Trophoblast cell (in vitro differentiated cells and primary cell): ENCODE data around the gene AKAP6.
A peak's percentile ranks its signal among the peaks of the same experiment; 100 is the strongest.

Source experiments
- DNase-seq, 2 donors: peaks; one replicate each; pipeline ENCODE4 v3.0.0-alpha.2; 2016
- H2AFZ ChIP-seq: 2 replicates; pipeline ENCODE4 v1.6.1; 2013; ENCODE audit warnings: low read length, moderate library complexity, mild to moderate bottlenecking; ENCODE audit not compliant: insufficient read depth, poor library complexity
- H2AK5ac ChIP-seq: 2 replicates; pipeline ENCODE4 v1.6.1; 2013; ENCODE audit warnings: mild to moderate bottlenecking, low read length
- H2BK120ac ChIP-seq: 2 replicates; pipeline ENCODE4 v1.6.1; 2013; ENCODE audit warnings: low read length, mild to moderate bottlenecking, moderate library complexity; ENCODE audit not compliant: insufficient read depth, poor library complexity
- H2BK12ac ChIP-seq: 2 replicates; pipeline ENCODE4 v1.6.1; 2013; ENCODE audit warnings: mild to moderate bottlenecking, low read length, moderate library complexity
- H2BK5ac ChIP-seq: 2 replicates; pipeline ENCODE4 v1.6.1; 2013; ENCODE audit warnings: low read length, low read depth, moderate library complexity, mild to moderate bottlenecking; ENCODE audit not compliant: poor library complexity
- H3K14ac ChIP-seq: 2 replicates; pipeline ENCODE4 v1.6.1; 2013; ENCODE audit warnings: mild to moderate bottlenecking, low read length
- H3K18ac ChIP-seq: 2 replicates; pipeline ENCODE4 v1.6.1; 2013; ENCODE audit warnings: mild to moderate bottlenecking, low read length
- H3K23ac ChIP-seq: 2 replicates; pipeline ENCODE4 v1.6.1; 2013; ENCODE audit warnings: low read length
- H3K27ac ChIP-seq: 2 replicates; pipeline ENCODE4 v1.5.1; 2013; ENCODE audit warnings: low read depth, mild to moderate bottlenecking, inconsistent platforms, low read length, moderate library complexity
- H3K27me3 ChIP-seq: 2 replicates; pipeline ENCODE4 v1.6.1; 2013; ENCODE audit warnings: inconsistent platforms, mild to moderate bottlenecking, low read length, moderate library complexity; ENCODE audit not compliant: insufficient read depth
- H3K36me3 ChIP-seq, 2 experiments: 1 replicate in 1 of 2; 2 replicates in 1 of 2; pipeline ENCODE4 v1.6.1; 2013; ENCODE audit warnings: low read length in 2 of 2, mild to moderate bottlenecking in 2 of 2, moderate library complexity in 1 of 2; ENCODE audit not compliant: insufficient read depth in 2 of 2, control insufficient read depth in 1 of 2
- H3K4ac ChIP-seq: 2 replicates; pipeline ENCODE4 v1.6.1; 2013; ENCODE audit warnings: low read depth, mild to moderate bottlenecking, low read length, moderate library complexity
- H3K4me1 ChIP-seq, 2 experiments: 1 replicate in 1 of 2; 2 replicates in 1 of 2; pipeline ENCODE4 v1.6.1; 2013; ENCODE audit warnings: low read length in 2 of 2, mild to moderate bottlenecking in 2 of 2, moderate library complexity in 1 of 2; ENCODE audit not compliant: insufficient read depth in 2 of 2, control insufficient read depth in 1 of 2
- H3K4me2 ChIP-seq: 2 replicates; pipeline ENCODE4 v1.6.1; 2013; ENCODE audit warnings: inconsistent platforms, mild to moderate bottlenecking, low read length, moderate library complexity
- H3K4me3 ChIP-seq: 2 replicates; pipeline ENCODE4 v1.5.1; 2013; ENCODE audit warnings: mild to moderate bottlenecking, low read depth, low read length, inconsistent platforms
- H3K79me1 ChIP-seq: one replicate; pipeline ENCODE4 v1.6.1; 2013; ENCODE audit warnings: low read length
- H3K79me2 ChIP-seq: 2 replicates; pipeline ENCODE4 v1.6.1; 2013; ENCODE audit warnings: low read length, mild to moderate bottlenecking; ENCODE audit not compliant: control insufficient read depth, insufficient read depth, poor library complexity
- H3K9ac ChIP-seq: 2 replicates; pipeline ENCODE4 v1.6.1; 2013; ENCODE audit warnings: mild to moderate bottlenecking, low read length
- H3K9me3 ChIP-seq: 2 replicates; pipeline ENCODE4 v1.6.1; 2013; ENCODE audit warnings: low read depth, mild to moderate bottlenecking, control low read depth, inconsistent platforms, low read length; ENCODE audit not compliant: insufficient read depth
- H4K12ac ChIP-seq: 2 replicates; pipeline ENCODE4 v1.6.1; 2013; ENCODE audit warnings: low read depth, mild to moderate bottlenecking, low read length, moderate library complexity
- H4K8ac ChIP-seq: 2 replicates; pipeline ENCODE4 v1.6.1; 2013; ENCODE audit warnings: low read depth, mild to moderate bottlenecking, low read length, moderate library complexity
- H4K91ac ChIP-seq: one replicate; pipeline ENCODE4 v1.6.1; 2013; ENCODE audit warnings: low read depth, mild to moderate bottlenecking, low read length, moderate library complexity
- WGBS: extraction: QIAGEN DNeasy Blood & Tissue Kit; methylation state at CpG from one replicate; pipeline ENCODE4 v1.1.7; 2013; ENCODE audit warnings: missing lambda C conversion rate; ENCODE audit not compliant: insufficient read length, insufficient coverage; ENCODE audit errors: extremely low coverage; 5-methylcytosine and 5-hydroxymethylcytosine counted together

Gene AKAP6

GRCh38 chr14:32474478-32475195 is 145.5 kb downstream of the AKAP6 start:
- H4K8ac ChIP-seq: no peak overlapping the region
- no CpG with 5 or more reads among the region's 5 CpGs for WGBS
- no peaks in the 10 kb centered on the region for H3K79me2 ChIP-seq
- H3K9me3 ChIP-seq: no peaks in the 10 kb centered on the region
- H3K4me3 ChIP-seq: no peak overlapping the region
- H3K9ac ChIP-seq: no peak overlapping the region
- H3K27ac ChIP-seq: peak overlapping the region; percentile 55
- no peak overlapping the region for H2AK5ac ChIP-seq
- no peak overlapping the region for H4K12ac ChIP-seq
- no peak overlapping the region for H3K23ac ChIP-seq
- peaks cover 9 to 18% of the 10 kb centered on the region in 2 experiments for H3K4me1 ChIP-seq
- no peak overlapping the region for H2BK120ac ChIP-seq
- H2BK12ac ChIP-seq: no peak overlapping the region
- H3K18ac ChIP-seq: no peak overlapping the region
- no peak overlapping the region for H4K91ac ChIP-seq
- no peaks in the 10 kb centered on the region for H3K36me3 ChIP-seq
- H2BK5ac ChIP-seq: no peak overlapping the region
- H3K27me3 ChIP-seq: no peaks in the 10 kb centered on the region
- H3K79me1 ChIP-seq: peaks cover 14% of the 10 kb centered on the region
- DNase-seq: peak in 1 of 2 donors; percentile 5
- no peak overlapping the region for H3K14ac ChIP-seq
- no peak overlapping the region for H3K4me2 ChIP-seq
- no peak overlapping the region for H2AFZ ChIP-seq
- no peak overlapping the region for H3K4ac ChIP-seq

GRCh38 chr14:32476532-32476931 is 147.4 kb downstream of the AKAP6 start:
- H3K4me2 ChIP-seq: no peak overlapping the region
- H4K8ac ChIP-seq: peak overlapping the region; percentile 11
- H3K79me2 ChIP-seq: no peaks in the 10 kb centered on the region
- H3K18ac ChIP-seq: peak overlapping the region; percentile 23
- peaks cover 13% of the 10 kb centered on the region for H3K79me1 ChIP-seq
- no peak for DNase-seq
- H3K14ac ChIP-seq: no peak overlapping the region
- peak overlapping the region; percentile 57 for H4K91ac ChIP-seq
- no CpG with 5 or more reads among the region's 4 CpGs for WGBS
- H3K4me3 ChIP-seq: no peak overlapping the region
- H3K36me3 ChIP-seq: no peaks in the 10 kb centered on the region
- peaks cover 9 to 18% of the 10 kb centered on the region in 2 experiments for H3K4me1 ChIP-seq
- H3K23ac ChIP-seq: no peak overlapping the region
- H2BK12ac ChIP-seq: peak overlapping the region; percentile 82
- H4K12ac ChIP-seq: no peak overlapping the region
- peak overlapping the region; percentile 24 for H2BK120ac ChIP-seq
- H2BK5ac ChIP-seq: no peak overlapping the region
- no peak overlapping the region for H3K9ac ChIP-seq
- no peak overlapping the region for H3K27ac ChIP-seq
- H3K27me3 ChIP-seq: no peaks in the 10 kb centered on the region
- H2AK5ac ChIP-seq: no peak overlapping the region
- no peaks in the 10 kb centered on the region for H3K9me3 ChIP-seq
- no peak overlapping the region for H3K4ac ChIP-seq
- no peak overlapping the region for H2AFZ ChIP-seq

GRCh38 chr14:32477396-32477795 is 148.3 kb downstream of the AKAP6 start:
- Histone ChIP-seq H3K27me3 (no peaks in the 10 kb centered on the region), H3K36me3 (no peaks in the 10 kb centered on the region), H4K91ac (peak overlapping the region; percentile 28), H3K4me1 (peaks cover 5 to 14% of the 10 kb centered on the region in 2 experiments), H3K27ac (peak overlapping the region; percentile 12), H2AK5ac (no peak overlapping the region), H2BK12ac (peak overlapping the region; percentile 30), H2BK5ac (peak overlapping the region; percentile 27), H4K12ac (no peak overlapping the region), H2BK120ac (no peak overlapping the region), H3K79me2 (no peaks in the 10 kb centered on the region), H2AFZ (peak overlapping the region; percentile 71), H3K4me3 (no peak overlapping the region), H3K9ac (no peak overlapping the region), H3K4ac (no peak overlapping the region), H3K18ac (no peak overlapping the region), H3K23ac (no peak overlapping the region), H3K14ac (peak overlapping the region; percentile 25), H3K9me3 (no peaks in the 10 kb centered on the region), H3K79me1 (peaks cover 8% of the 10 kb centered on the region), H3K4me2 (no peak overlapping the region), H4K8ac (no peak overlapping the region)
- no peak for DNase-seq
- WGBS: no CpG with 5 or more reads among the region's 3 CpGs

GRCh38 chr14:32478050-32478449 is 149.0 kb downstream of the AKAP6 start:
- H3K9me3 ChIP-seq: no peaks in the 10 kb centered on the region
- no peak overlapping the region for H3K23ac ChIP-seq
- no peak overlapping the region for H2AK5ac ChIP-seq
- H2BK5ac ChIP-seq: no peak overlapping the region
- no CpG with 5 or more reads among the region's 3 CpGs for WGBS
- H3K4me2 ChIP-seq: no peak overlapping the region
- no peak overlapping the region for H3K9ac ChIP-seq
- peaks cover 3 to 11% of the 10 kb centered on the region in 2 experiments for H3K4me1 ChIP-seq
- no peak overlapping the region for H3K27ac ChIP-seq
- no peaks in the 10 kb centered on the region for H3K36me3 ChIP-seq
- H3K27me3 ChIP-seq: no peaks in the 10 kb centered on the region
- H3K79me1 ChIP-seq: peaks cover 6% of the 10 kb centered on the region
- H4K8ac ChIP-seq: no peak overlapping the region
- H2AFZ ChIP-seq: no peak overlapping the region
- DNase-seq: peak; percentile 74 to 88
- no peak overlapping the region for H2BK12ac ChIP-seq
- no peak overlapping the region for H3K14ac ChIP-seq
- no peaks in the 10 kb centered on the region for H3K79me2 ChIP-seq
- no peak overlapping the region for H4K12ac ChIP-seq
- no peak overlapping the region for H2BK120ac ChIP-seq
- no peak overlapping the region for H3K4me3 ChIP-seq
- H3K4ac ChIP-seq: no peak overlapping the region
- peak overlapping the region; percentile 1 for H4K91ac ChIP-seq
- no peak overlapping the region for H3K18ac ChIP-seq
